AG04449 (cell line): ENCODE measurements around the gene RBSN.

Experiments
- CTCF ChIA-PET: fragments of 350-600 bp; formaldehyde crosslinking; extraction: SDS; loops from one replicate; lab custom pipeline; 2021; ENCODE audit warnings: antibody characterized with exemption; lab: Yijun Ruan, JAX
- POLR2A ChIA-PET: fragments of 400-600, 350-600 bp; formaldehyde crosslinking; extraction: SDS; loops from one replicate; lab custom pipeline; 2020; ENCODE audit warnings: antibody characterized with exemption, inconsistent platforms; lab: Yijun Ruan, JAX
- DNase-seq: peaks from one replicate; pipeline ENCODE4 v3.0.0-alpha.2; 2010; ENCODE audit warnings: low read depth, low spot score
- H3K4me3 ChIP-seq: 2 replicates; pipeline ENCODE4 v1.5.1; 2011; ENCODE audit warnings: low read depth, mild to moderate bottlenecking, control low read depth, low read length
- CTCF ChIP-seq: IDR thresholded peaks from one replicate; pipeline ENCODE4 v1.5.1; 2011; ENCODE audit warnings: mild to moderate bottlenecking, moderate library complexity, low read length, control low read depth, inconsistent platforms; ENCODE audit not compliant: insufficient read depth; ENCODE audit errors: missing control alignments

The RBSN gene

GRCh38 chr3:15102836-15103235, 3.9 kb upstream of the RBSN start:
- H3K4me3 ChIP-seq, result no peak overlapping the region
- ChIA-PET POLR2A (interaction anchor here (0.6 kb wide), 1 partner anchor 62 kb away, joined by 3 read pairs; no protein-coding TSS in a partner anchor), CTCF (interaction anchor here (0.9 to 1.2 kb wide), 5 partner anchors 12 to 103 kb away, joined by 3 to 5 read pairs (median 4); partner anchors contain the start of gene CAPN7)
- TF ChIP-seq CTCF, result no peak
- no peak for DNase-seq

GRCh38 chr3:15102256-15102655, 3.3 kb upstream of the RBSN start:
- no peak overlapping the region for H3K4me3 ChIP-seq
- CTCF ChIA-PET, result interaction anchor here (0.9 to 1.2 kb wide), 4 partner anchors 13 to 104 kb away, joined by 3 to 5 read pairs (median 4); partner anchors contain the start of gene CAPN7
- no peak for TF ChIP-seq CTCF
- POLR2A ChIA-PET, result no interaction called here
- no peak for DNase-seq

GRCh38 chr3:15099364-15100098, 583 bp upstream of the RBSN start:
- CTCF ChIA-PET, result interaction anchor here (1.0 to 4.5 kb wide), 3 partner anchors 10 to 174 kb away, joined by 3 to 42 read pairs (median 4); no protein-coding TSS in a partner anchor
- TF ChIP-seq CTCF, result no peak
- POLR2A ChIA-PET, result interaction anchor here (0.6 to 0.9 kb wide), 4 partner anchors 10 to 457 kb away, joined by 3 to 6 read pairs (median 3); partner anchors contain the start of gene MRPS25
- DNase-seq, result no peak
- H3K4me3 ChIP-seq, result peak overlapping the region; percentile 98

- POLR2A ChIA-PET, result interaction anchor here (0.6 kb wide), 1 partner anchor 144 kb away, joined by 3 read pairs; no protein-coding TSS in a partner anchor
- DNase-seq, result no peak
- no peak for TF ChIP-seq CTCF
- H3K4me3 ChIP-seq, result peak overlapping the region; percentile 98
- CTCF ChIA-PET, result interaction anchor here (1.5 to 4.5 kb wide), 2 partner anchors 11 to 21 kb away, joined by 3 to 42 read pairs; no protein-coding TSS in a partner anchor
Observed at GRCh38 chr3:15097891-15098290, 1.1 kb downstream of the RBSN start.

GRCh38 chr3:15096046-15096445, 2.9 kb downstream of the RBSN start:
- no peak for TF ChIP-seq CTCF
- DNase-seq, result no peak
- no peak overlapping the region for H3K4me3 ChIP-seq
- POLR2A ChIA-PET, result no interaction called here
- CTCF ChIA-PET, result interaction anchor here (1.1 to 2.1 kb wide), 4 partner anchors 12 to 110 kb away, joined by 3 to 8 read pairs (median 3); partner anchors contain the start of gene CAPN7
